ENCODE measurements around the gene MOV10. TPM values are rescaled to one million over a fixed set of nuclear protein-coding genes. Genes with fewer than 3 reads are reported as not detected.

MOV10 gene
- total RNA-seq, 1 experiment from 2014 or later = 58.9 TPM

DNA sequence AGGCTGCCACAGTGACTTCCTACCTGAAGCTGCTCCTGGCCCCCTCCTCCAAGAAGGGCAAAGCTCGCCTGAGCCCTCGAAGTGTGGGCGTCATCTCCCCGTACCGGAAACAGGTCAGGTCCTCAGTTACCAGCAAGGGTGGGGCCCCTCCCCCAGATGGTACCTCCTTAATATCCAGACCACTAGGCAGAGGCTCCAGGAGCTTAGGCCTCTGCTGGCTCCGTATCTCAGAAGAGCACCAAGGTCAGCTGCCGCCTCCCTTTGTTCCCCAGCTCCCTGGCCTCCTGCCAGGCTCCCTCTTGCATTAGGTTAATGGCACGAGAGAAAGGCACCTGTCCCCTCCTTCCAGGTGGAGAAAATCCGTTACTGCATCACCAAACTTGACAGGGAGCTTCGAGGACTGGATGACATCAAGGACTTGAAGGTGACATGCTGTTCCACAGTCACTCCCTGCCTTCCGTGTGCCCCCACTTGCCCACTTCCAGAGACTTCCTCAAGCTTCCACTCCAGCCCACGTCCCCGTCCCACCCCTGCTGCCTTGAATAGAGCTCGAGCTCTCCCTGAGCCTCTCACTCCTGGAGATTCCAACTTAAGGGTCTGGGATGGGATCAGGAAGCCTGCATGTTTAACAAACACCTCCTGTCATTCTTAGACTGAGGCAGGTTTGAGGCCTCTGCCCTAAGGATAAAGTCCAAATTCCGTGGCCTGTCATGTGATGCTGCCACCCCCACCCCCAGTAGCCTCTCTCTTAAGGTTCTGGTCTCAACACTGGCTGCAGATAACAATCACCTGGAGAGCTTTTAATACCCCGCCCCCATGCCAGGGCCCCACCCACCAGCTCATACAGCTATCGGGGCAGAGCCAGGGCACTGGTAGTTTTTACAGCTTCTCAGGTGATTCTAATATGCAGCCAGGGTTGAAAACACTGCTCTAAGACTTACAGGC lies 24.2 kb downstream of the MOV10 start:
- DNase-seq (ENCODE audit: low read depth) = no peak

GRCh38 chr1:112699425-112700144 lies 25.1 kb downstream of the MOV10 start:
- no peak for DNase-seq (ENCODE audit: low read depth)

DNA sequence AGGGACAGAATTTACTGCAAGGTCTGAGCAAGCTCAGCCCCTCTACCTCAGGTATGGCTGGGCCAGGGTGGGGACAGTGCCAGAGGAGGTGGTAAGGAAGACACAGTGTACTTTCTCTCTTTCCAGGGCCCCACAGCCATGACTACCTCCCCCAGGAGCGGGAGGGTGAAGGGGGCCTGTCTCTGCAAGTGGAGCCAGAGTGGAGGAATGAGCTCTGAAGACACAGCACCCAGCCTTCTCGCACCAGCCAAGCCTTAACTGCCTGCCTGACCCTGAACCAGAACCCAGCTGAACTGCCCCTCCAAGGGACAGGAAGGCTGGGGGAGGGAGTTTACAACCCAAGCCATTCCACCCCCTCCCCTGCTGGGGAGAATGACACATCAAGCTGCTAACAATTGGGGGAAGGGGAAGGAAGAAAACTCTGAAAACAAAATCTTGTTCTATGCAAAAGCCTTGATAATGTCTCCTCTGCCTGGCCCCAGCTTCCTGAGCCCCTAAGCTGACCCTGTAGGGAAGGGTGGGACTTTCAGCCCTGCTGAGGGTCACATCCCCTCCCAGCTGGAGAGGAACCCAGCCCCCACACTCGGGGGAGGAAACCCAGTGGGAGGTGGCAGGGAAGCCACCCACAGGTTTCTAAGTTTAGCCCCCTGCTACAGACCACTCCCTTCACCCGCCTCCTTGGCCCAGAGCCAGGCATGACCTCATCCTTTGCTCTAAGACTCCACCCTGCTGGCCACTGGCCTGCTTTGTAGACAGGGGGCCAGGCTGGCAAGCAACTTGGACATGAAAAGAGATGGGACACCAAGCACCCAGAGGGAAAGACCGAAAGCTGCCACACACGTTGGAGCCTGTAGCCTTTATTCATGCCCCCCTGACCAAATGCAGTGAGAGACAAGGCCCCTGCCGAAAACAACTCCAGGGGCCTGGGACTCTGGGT lies 26.1 kb downstream of the MOV10 start:
- peak; percentile 96 for DNase-seq (ENCODE audit: low read depth)

DNA sequence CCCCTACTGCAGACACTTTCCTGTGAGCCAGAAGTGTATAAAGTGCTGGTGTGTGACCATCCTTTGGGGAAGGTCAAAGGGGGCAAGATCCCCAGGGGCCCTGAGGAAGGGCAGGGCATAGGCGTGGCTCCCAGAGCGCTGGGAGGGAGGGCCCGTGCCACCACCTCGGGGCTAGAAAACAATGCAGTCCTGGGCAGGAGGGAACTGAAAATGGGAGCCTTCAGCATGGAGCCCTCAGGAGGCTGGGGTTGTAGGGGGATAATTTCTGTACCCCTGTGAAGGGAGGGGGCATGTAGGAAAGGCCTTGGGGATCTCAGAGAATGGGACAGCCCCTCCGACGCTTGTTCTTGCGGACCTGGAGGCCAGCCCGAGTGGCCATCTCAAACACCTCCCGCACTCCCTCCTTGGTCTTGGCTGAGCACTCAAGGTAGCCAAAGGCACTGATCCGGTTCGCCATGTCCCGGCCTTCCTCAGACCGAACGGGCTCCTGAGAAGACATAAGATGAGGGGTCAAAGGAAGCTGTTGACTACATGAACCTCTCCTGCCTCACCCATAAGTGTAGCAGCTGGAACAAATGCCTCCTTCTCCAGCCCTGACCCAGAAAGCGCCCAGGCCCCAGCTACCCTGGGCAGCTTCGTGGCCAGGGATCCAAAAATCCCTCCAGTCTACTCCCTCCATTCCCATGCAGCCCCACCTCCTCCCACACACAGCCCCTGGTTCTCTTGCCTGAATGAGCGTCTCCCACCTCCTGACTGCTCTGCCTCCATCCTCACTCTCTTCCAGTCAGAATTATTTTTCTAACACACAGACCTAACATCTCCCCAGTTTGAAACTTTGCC lies 27.0 kb downstream of the MOV10 start:
- no peak for DNase-seq (ENCODE audit: low read depth)

GRCh38 chr1:112702067-112702395 lies 27.6 kb downstream of the MOV10 start:
- DNase-seq (ENCODE audit: low read depth) = no peak

GRCh38 chr1:112702420-112703261 lies 28.2 kb downstream of the MOV10 start:
- DNase-seq (ENCODE audit: low read depth) = no peak

GRCh38 chr1:112703706-112704105 lies 29.2 kb downstream of the MOV10 start:
- no peak for DNase-seq (ENCODE audit: low read depth)

GRCh38 chr1:112704391-112704933 lies 30.0 kb downstream of the MOV10 start:
- no peak for DNase-seq (ENCODE audit: low read depth)

DNA sequence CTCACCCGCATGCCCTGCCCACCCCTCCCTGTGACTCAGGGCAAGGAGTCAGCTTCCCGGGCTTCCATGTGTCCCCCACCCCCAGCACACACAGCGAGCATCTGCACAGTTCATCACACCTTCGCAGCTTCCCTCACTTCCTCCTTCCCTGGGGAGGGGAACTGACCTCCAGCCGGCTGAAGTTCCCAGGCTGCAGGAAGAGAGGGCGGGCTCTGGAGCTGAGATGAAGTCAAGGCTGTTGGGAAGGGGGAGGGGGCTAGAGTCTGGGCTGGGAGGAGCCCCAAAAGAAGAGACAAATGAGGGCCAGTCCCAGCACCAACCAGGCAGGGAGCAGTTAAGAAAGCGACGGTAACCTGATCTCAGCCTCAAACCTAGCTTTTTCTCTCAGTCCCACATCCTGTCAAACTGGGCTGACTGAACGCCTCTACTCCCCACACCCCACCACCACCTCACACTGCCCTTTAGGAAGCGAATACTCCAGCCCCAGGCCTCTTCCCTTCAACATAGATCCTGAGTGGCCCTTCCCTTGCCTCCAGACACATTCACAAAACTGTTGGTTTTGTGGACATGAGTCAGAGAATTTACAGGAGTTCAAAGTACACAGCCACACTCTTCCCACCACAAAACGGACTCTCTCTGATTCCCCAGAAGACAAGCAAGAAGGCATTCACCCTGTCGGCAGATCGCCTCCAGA lies 30.6 kb downstream of the MOV10 start:
- peak; percentile 100 for DNase-seq (ENCODE audit: low read depth)

- peak; percentile 24 for DNase-seq (ENCODE audit: low read depth)
Measured at GRCh38 chr1:112706505-112707220, 32.2 kb downstream of the MOV10 start, which contains the start of gene RHOC. TSS of gene RHOC (minus strand) at chr1:112707127. CDS start at chr1:112703799, 3,328 bp downstream.

- DNase-seq (ENCODE audit: low read depth) = peak; percentile 91
Measured at GRCh38 chr1:112707221-112708001, 33.0 kb downstream of the MOV10 start.

GRCh38 chr1:112708002-112708448 lies 33.6 kb downstream of the MOV10 start:
- DNase-seq (ENCODE audit: low read depth) = no peak

DNA sequence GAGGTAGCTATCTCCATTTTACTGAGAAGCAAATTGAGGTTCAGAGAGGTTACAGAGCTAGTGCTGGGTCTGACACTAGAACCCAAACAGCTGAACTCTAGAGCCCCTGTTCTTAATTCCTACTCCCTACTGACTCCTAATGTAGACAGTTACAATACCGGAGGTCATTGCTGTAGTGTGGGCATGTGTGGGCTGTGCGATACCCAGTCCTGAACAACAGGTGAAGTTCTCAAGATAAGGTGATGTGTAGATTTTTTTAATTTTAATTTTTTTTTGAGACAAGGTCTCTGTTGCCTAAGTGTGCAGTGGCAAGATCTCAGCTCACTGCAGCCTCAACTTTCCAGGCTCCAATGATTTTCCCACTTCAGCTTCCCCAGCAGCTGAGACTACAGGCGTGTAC lies 34.0 kb downstream of the MOV10 start:
- no peak for DNase-seq (ENCODE audit: low read depth)

- DNase-seq (ENCODE audit: low read depth) = no peak
Measured at GRCh38 chr1:112710159-112710558, 35.7 kb downstream of the MOV10 start.

DNA sequence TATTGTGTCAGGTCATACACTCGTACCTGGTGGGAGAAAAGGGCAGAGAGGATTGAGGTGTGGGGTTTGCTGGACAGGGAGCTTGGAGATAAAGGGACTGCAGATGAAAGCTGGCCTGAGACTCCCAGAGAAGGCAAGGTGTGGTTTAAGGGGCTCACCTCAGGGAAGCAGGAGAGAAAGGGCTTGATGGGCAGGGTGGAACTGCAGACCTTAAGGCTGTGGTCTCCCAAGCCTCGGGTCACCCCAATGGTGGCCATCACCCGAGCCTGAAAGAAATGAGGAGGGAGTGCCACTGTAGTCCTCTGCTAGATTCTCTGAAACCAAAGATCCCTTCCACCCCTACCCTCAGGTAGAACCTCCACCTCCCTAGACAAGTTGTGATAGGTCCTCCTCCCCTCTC lies 36.1 kb downstream of the MOV10 start:
- DNase-seq (ENCODE audit: low read depth) = no peak

GRCh38 chr1:112711041-112711440 lies 36.6 kb downstream of the MOV10 start:
- no peak for DNase-seq (ENCODE audit: low read depth)

DNA sequence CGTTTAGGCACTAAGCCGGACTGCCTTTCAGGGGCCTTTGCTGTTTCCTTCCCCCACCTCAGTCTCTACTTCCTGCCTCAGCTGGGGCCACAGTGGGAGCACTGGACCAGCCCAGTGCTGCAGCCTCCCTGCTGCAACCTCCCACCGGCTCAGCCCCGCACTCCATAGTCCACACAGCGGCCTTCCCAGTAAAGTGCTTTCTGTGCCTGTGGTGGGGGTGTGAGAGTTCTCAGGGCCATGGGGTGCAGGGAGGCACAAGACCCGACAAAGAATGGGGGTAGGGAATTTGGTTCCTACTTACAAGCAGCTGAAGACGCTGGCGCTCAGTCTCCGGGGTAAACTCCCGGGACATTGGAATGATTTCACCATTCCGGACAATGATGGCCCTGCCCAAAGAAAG lies 37.2 kb downstream of the MOV10 start:
- DNase-seq (ENCODE audit: low read depth) = no peak
